DOHH2 (cell line): ENCODE measurements around the gene GALNT17.

Experiments used
- H3F3A ChIP-seq: fragments of 200-600 bp; sonication (generic), shearing (Covaris generic); 2 replicates; pipeline ENCODE4 v1.6.0; 2016; ENCODE audit warnings: antibody characterized with exemption, mild to moderate bottlenecking; ENCODE audit not compliant: control insufficient read depth, insufficient read depth
- H3K27ac ChIP-seq: fragments of 200-600 bp; sonication (generic); 2 replicates; pipeline ENCODE4 v1.5.1; 2014; ENCODE audit warnings: low read depth, mild to moderate bottlenecking, low read length, moderate library complexity
- H3K27me3 ChIP-seq: fragments of 200-600 bp; sonication (generic); 2 replicates; pipeline ENCODE4 v1.6.1; 2014; ENCODE audit warnings: mild to moderate bottlenecking, low read length, mixed read lengths; ENCODE audit not compliant: control insufficient read depth
- H3K36me3 ChIP-seq: fragments of 200-600 bp; sonication (generic); 2 replicates; pipeline ENCODE4 v1.6.1; 2014; ENCODE audit warnings: mild to moderate bottlenecking, low read length, moderate library complexity, mixed read lengths; ENCODE audit not compliant: control insufficient read depth
- H3K4me1 ChIP-seq: fragments of 200-600 bp; sonication (generic); 2 replicates; pipeline ENCODE4 v1.6.1; 2014; ENCODE audit warnings: mild to moderate bottlenecking, low read length, mixed read lengths; ENCODE audit not compliant: control insufficient read depth
- H3K4me2 ChIP-seq: fragments of 200-600 bp; sonication (generic); 2 replicates; pipeline ENCODE4 v1.6.0; 2014; ENCODE audit warnings: mild to moderate bottlenecking, low read length, moderate library complexity
- H3K4me3 ChIP-seq: fragments of 200-600 bp; sonication (generic); 2 replicates; pipeline ENCODE4 v1.5.1; 2014; ENCODE audit warnings: mild to moderate bottlenecking, low read length, mixed read lengths
- H3K79me2 ChIP-seq: fragments of 200-600 bp; sonication (generic); 2 replicates; pipeline ENCODE4 v1.6.1; 2014; ENCODE audit warnings: mild to moderate bottlenecking, low read length, mixed read lengths; ENCODE audit not compliant: control insufficient read depth
- H3K9me2 ChIP-seq: fragments of 200-600 bp; sonication (generic); replicated peaks from 2 replicates; pipeline ENCODE4 v1.6.1; 2014; ENCODE audit warnings: mild to moderate bottlenecking, low read length, mixed read lengths; ENCODE audit not compliant: control insufficient read depth
- H3K9me3 ChIP-seq: fragments of 200-600 bp; sonication (generic); 2 replicates; pipeline ENCODE4 v1.6.1; 2014; ENCODE audit warnings: antibody characterized with exemption, low read length, mixed read lengths; ENCODE audit not compliant: control insufficient read depth, insufficient read depth
- H4K20me1 ChIP-seq: fragments of 200-600 bp; sonication (generic); 2 replicates; pipeline ENCODE4 v1.6.0; 2014; ENCODE audit warnings: low read depth, mild to moderate bottlenecking, antibody characterized with exemption, low read length, moderate library complexity; ENCODE audit not compliant: control insufficient read depth, insufficient read depth
- EZH2phosphoT487 ChIP-seq: fragments of 200-600 bp; sonication (generic); IDR thresholded peaks from 2 replicates; pipeline ENCODE4 v1.6.1; 2017; ENCODE audit warnings: borderline replicate concordance, mild to moderate bottlenecking, antibody characterized with exemption, low read length, moderate library complexity, mixed read lengths
- TF ChIP-seq, protein P1 (sequence below): fragments of 200-600 bp; sonication (generic); IDR thresholded peaks from one replicate; pipeline ENCODE4 v1.5.1; 2014; ENCODE audit warnings: antibody characterized with exemption, mild to moderate bottlenecking, low read depth, low read length; ENCODE audit not compliant: poor library complexity, severe bottlenecking

GALNT17 gene

DNA sequence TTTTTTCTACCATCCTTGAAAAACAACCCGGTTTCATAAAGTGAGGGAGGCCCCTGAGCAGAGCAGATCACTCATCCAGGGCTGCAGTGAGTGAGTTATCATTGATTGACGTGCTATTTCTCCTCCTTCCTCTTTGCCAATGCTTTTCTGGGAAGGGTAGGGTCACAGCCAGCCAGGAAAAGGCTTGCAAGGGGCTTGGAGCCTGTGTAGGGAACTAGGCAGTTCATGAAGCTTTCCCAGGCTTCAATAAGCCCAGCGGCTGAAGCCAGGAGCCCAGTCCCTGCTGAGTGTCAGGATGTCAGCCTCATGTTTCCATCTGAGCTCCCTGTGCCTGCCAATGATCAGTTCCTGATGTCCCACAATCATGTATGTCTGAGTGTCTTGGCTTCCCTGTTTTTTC lies 584.7 kb downstream of the GALNT17 start:
- TF ChIP-seq EZH2phosphoT487: no peak
- TF ChIP-seq, protein P1, sequence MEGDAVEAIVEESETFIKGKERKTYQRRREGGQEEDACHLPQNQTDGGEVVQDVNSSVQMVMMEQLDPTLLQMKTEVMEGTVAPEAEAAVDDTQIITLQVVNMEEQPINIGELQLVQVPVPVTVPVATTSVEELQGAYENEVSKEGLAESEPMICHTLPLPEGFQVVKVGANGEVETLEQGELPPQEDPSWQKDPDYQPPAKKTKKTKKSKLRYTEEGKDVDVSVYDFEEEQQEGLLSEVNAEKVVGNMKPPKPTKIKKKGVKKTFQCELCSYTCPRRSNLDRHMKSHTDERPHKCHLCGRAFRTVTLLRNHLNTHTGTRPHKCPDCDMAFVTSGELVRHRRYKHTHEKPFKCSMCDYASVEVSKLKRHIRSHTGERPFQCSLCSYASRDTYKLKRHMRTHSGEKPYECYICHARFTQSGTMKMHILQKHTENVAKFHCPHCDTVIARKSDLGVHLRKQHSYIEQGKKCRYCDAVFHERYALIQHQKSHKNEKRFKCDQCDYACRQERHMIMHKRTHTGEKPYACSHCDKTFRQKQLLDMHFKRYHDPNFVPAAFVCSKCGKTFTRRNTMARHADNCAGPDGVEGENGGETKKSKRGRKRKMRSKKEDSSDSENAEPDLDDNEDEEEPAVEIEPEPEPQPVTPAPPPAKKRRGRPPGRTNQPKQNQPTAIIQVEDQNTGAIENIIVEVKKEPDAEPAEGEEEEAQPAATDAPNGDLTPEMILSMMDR: no peak

DNA sequence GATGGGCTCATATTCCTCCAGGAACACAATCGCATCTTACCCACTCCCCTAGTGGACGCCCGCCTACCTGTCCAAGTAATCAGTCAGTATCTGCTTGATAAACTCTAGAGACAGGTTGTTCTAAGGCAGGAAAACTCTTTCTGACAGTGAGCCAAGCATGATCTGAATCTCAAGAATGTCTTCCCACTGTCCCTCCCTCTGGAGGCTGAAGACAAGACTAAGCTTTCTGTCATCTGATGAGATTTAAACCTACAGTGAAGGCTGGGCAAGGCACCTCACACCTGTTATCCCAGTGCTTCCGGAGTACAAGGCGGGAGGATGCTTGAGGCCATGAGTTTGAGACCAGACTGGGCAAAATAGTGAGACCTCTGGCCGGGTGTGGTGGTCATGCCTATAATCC lies 586.6 kb downstream of the GALNT17 start:
- TF ChIP-seq, protein P1: no peak

More for the DNA sequence above, 584.7 kb downstream of the GALNT17 start:
- Histone ChIP-seq H3K4me2 (no peak overlapping the region), H3K4me1 (no peaks in the 10 kb centered on the region), H3K36me3 (no peaks in the 10 kb centered on the region), H3K9me2 (no peaks in the 10 kb centered on the region), H3K27me3 (no peaks in the 10 kb centered on the region), H4K20me1 (no peaks in the 10 kb centered on the region), H3K9me3 (peaks cover 5% of the 10 kb centered on the region; the same call in 1 of the 2 replicates), H3K27ac (no peak overlapping the region), H3F3A (no peaks in the 10 kb centered on the region), H3K4me3 (no peak overlapping the region), H3K79me2 (no peaks in the 10 kb centered on the region)

DNA sequence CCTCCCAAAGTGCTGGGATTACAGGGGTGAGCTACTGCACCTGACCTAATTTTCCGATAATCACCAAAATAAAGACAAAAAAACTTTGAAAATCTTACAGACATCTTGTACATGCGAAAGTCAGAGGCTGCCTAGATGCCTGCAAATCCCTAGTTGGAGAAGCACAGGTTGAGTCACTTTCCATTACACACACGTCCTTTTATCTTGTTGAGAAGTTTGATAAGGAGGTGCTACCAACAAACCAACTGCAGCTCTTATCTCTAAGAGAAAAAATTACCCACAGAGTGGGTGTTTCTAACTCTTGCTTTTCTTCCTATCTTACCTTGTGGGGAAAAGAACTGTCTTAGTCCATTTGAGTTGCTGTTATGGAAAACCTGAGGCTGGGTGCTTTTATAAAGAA lies 589.8 kb downstream of the GALNT17 start:
- no peak for TF ChIP-seq EZH2phosphoT487
- TF ChIP-seq, protein P1: no peak
- Histone ChIP-seq H3K4me1 (no peaks in the 10 kb centered on the region), H3K36me3 (no peaks in the 10 kb centered on the region), H3K4me3 (no peak overlapping the region), H3K4me2 (no peak overlapping the region), H4K20me1 (no peaks in the 10 kb centered on the region), H3F3A (no peaks in the 10 kb centered on the region), H3K9me2 (no peaks in the 10 kb centered on the region), H3K79me2 (no peaks in the 10 kb centered on the region), H3K9me3 (0 out of 2 replicates have a peak, but pooled peaks cover 3% of the 10 kb centered on the region), H3K27me3 (no peaks in the 10 kb centered on the region), H3K27ac (no peak overlapping the region)

More for the DNA sequence above, 586.6 kb downstream of the GALNT17 start:
- no peaks in the 10 kb centered on the region; the same call in 1 of the 2 replicates for H3K9me3 ChIP-seq
- no peaks in the 10 kb centered on the region for H3K79me2 ChIP-seq
- H3K4me2 ChIP-seq: no peak overlapping the region
- H3K9me2 ChIP-seq: no peaks in the 10 kb centered on the region
- no peaks in the 10 kb centered on the region for H3K27me3 ChIP-seq
- H3K4me1 ChIP-seq: no peaks in the 10 kb centered on the region
- no peaks in the 10 kb centered on the region for H3K36me3 ChIP-seq
- no peaks in the 10 kb centered on the region for H3F3A ChIP-seq
- H3K27ac ChIP-seq: no peak overlapping the region
- no peaks in the 10 kb centered on the region for H4K20me1 ChIP-seq
- no peak overlapping the region for H3K4me3 ChIP-seq

DNA sequence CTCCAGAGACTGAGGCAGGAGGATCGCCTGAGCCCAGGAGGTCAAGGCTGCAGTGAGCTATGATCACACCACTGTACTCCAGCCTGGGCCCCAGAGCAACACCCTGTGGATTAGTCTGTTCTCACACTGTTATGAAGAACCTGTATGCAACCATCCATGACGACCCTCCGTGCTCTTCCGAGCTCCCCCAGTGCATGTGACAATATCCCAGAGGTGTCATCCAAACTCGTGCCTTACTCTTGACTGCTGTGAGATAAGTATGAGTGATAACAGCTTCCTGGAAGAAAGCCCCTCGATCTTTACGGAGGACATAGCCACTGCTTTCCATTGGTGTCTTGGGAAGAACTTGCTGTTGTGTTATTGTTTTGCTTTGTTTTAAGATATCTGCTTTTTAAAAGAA lies 591.9 kb downstream of the GALNT17 start:
- TF ChIP-seq, protein P1: no peak
- TF ChIP-seq EZH2phosphoT487: no peak
- H3K27ac ChIP-seq: no peak overlapping the region

More for the DNA sequence above, 591.9 kb downstream of the GALNT17 start:
- no peaks in the 10 kb centered on the region for H4K20me1 ChIP-seq
- no peaks in the 10 kb centered on the region for H3K79me2 ChIP-seq
- no peaks in the 10 kb centered on the region for H3F3A ChIP-seq
- no peak overlapping the region for H3K4me3 ChIP-seq
- H3K4me2 ChIP-seq: no peak overlapping the region
- H3K4me1 ChIP-seq: no peaks in the 10 kb centered on the region
- H3K36me3 ChIP-seq: no peaks in the 10 kb centered on the region
- H3K9me2 ChIP-seq: no peaks in the 10 kb centered on the region
- H3K9me3 ChIP-seq: 0 out of 2 replicates have a peak, but pooled peaks cover 3% of the 10 kb centered on the region
- H3K27me3 ChIP-seq: no peaks in the 10 kb centered on the region
